HTERT RPE-1 (cell line): Measurements from ENCODE around the gene SLC35F3.
"Not testable (repeated sequence)": the region's sequence is repeated elsewhere in the genome, so short reads cannot be mapped to it uniquely, and the experiment has no call there.

Experiments
- in situ Hi-C: fragments of 300-500 bp; cut with MboI; formaldehyde crosslinking; loops from 4 replicates; pipeline ENCODE4 v1.14.3; 2020; ENCODE audit warnings: low sequenced_read_pairs

Gene SLC35F3

GRCh38 chr1:234277161-234277868, 372.8 kb downstream of the SLC35F3 start:
- in situ Hi-C loops: no loop called here

- in situ Hi-C loops: no loop called here
Observed at GRCh38 chr1:234279021-234279420, 374.5 kb downstream of the SLC35F3 start.

- in situ Hi-C loops: no loop called here
Observed at GRCh38 chr1:234280500-234280899, 376.0 kb downstream of the SLC35F3 start.

GRCh38 chr1:234281826-234282489, 377.5 kb downstream of the SLC35F3 start:
- in situ Hi-C loops: no loop called here

- in situ Hi-C loops: no loop called here
Observed at GRCh38 chr1:234286206-234286605, 381.7 kb downstream of the SLC35F3 start.

GRCh38 chr1:234288946-234289345, 384.5 kb downstream of the SLC35F3 start:
- in situ Hi-C loops: no loop called here

- in situ Hi-C loops: no loop called here
Observed at GRCh38 chr1:234289538-234290305, 385.2 kb downstream of the SLC35F3 start.

- in situ Hi-C loops: no loop called here
Observed at GRCh38 chr1:234292011-234292410, 387.5 kb downstream of the SLC35F3 start.

GRCh38 chr1:234292548-234292947, 388.1 kb downstream of the SLC35F3 start:
- in situ Hi-C loops: no loop called here

- in situ Hi-C loops: no loop called here
Observed at GRCh38 chr1:234294109-234294817, 389.8 kb downstream of the SLC35F3 start.

- in situ Hi-C loops: no loop called here
Observed at GRCh38 chr1:234295068-234295467, 390.6 kb downstream of the SLC35F3 start.

- in situ Hi-C loops: no loop called here
Observed at GRCh38 chr1:234295626-234296025, 391.1 kb downstream of the SLC35F3 start.

- in situ Hi-C loops: no loop called here
Observed at GRCh38 chr1:234296496-234296895, 392.0 kb downstream of the SLC35F3 start.

- in situ Hi-C loops: no loop called here
Observed at GRCh38 chr1:234297668-234298067, 393.2 kb downstream of the SLC35F3 start.

- in situ Hi-C loops: no loop called here
Observed at GRCh38 chr1:234300096-234300495, 395.6 kb downstream of the SLC35F3 start.

GRCh38 chr1:234301663-234302062, 397.2 kb downstream of the SLC35F3 start:
- in situ Hi-C loops: not testable (repeated sequence)

- in situ Hi-C loops: no loop called here
Observed at GRCh38 chr1:234302354-234302962, 398.0 kb downstream of the SLC35F3 start.

GRCh38 chr1:234303231-234303630, 398.8 kb downstream of the SLC35F3 start:
- in situ Hi-C loops: no loop called here

GRCh38 chr1:234307726-234308125, 403.2 kb downstream of the SLC35F3 start:
- in situ Hi-C loops: no loop called here

- in situ Hi-C loops: no loop called here
Observed at GRCh38 chr1:234309243-234309597, 404.7 kb downstream of the SLC35F3 start.
